Stimulated activated CD4-positive, alpha-beta T cell treated with anti-CD3 and anti-CD28 coated beads, Interleukin-4, amount 100 ng/mL, for 24 hours (primary cell): ENCODE results near the gene MACROD1.

Experiments
- DNase-seq: peaks from one replicate; pipeline ENCODE4 v3.0.0-alpha.2; 2020

Gene MACROD1

GRCh38 chr11:64008283-64008913 lies 157.5 kb downstream of the MACROD1 start:
- DNase-seq = no peak

DNA sequence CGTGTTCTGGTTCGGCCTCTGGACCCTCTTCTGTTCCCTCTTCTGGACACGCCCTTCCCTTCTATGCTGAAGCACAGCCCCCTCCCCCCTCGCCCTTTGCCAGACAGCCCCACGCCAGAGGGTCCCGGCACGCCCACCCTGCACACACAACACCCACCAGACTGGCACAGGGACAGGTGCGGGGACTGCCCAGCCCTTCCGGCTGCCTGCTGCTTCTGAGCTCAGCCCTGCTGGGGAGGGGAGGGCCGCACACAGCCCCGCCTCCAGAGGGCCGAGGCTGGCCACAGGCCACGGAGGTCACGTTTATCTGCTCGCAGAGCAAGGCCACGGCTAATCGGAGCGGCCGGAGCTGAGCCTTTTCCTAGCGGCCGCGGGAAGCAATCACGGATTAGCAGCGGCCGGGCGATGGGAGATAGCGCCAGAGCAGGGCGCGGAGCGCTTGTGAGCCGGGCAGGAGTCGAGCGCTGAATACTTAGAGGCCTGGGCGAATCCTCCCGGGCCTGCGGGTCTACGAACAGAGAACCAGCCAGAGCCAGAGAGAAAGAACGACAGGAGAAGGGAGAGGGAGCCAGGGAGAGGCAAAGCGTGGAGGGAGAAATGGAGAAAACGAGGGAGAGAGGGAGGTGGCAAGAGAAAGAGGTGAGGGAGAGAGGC lies 158.2 kb downstream of the MACROD1 start:
- DNase-seq = no peak

DNA sequence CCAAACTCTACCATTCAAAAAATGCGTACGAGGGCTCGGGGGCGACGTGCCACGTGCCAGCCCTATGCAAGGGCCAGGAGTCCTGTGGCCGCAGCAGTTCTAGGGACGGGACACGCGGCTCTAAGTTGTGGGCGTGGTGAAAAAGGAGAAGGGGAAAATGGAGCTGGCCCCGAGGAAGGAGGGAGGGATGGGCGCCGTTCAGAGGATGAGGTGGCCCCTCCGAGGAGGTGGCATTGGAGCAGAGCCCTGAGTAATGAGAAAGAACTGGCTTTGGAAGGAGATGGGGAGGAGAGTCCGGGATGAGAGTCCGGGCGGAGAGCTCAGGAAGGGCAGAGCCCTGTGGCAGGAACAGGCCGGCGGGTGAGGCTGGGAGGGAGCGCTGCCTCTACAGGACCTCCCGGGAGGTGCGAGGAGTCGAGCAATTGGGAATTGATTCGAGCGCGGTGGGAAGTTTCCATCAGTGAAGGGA lies 158.7 kb downstream of the MACROD1 start:
- DNase-seq = no peak

DNA sequence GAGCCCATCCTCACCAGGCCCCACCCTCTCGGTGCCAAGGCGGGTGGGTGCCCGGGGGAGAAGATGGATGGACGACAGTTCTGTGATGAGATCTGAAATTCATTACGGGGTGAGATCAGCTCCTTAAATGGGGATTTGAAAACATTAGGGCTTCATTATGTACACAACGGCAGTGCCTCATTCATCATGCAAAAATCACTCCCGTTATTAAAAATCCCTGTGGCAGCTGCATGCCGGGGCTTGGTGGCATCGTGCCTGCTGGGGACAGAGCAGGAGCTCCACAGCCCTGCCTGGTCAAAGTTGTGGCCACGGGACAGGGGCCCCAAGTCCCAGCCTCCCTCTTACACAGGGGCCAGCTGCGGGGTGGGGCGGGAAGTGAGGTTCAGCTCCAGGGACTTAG lies 159.5 kb downstream of the MACROD1 start:
- DNase-seq = no peak

- no peak for DNase-seq
Measured at GRCh38 chr11:64005691-64006090, 160.2 kb downstream of the MACROD1 start.

DNA sequence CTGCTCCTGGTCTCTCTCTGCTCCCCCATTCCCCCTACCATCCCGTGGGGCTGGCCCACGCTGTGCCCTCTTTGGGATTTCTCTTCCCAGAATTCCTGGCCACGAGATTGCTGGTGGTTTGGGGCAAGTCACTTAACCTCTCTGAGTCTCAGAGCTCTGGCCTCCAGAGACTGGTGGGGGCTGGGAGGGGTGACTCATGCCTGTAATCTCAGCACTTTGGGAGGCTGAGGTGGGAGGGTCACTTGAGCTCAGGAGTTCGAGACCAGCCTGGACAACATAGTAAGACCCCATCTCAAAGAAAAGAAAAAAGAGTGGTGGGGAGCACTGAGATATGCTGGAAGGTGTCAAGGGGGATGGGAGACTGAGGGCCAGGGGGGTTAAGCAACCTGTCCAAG lies 161.3 kb downstream of the MACROD1 start:
- DNase-seq = no peak

DNA sequence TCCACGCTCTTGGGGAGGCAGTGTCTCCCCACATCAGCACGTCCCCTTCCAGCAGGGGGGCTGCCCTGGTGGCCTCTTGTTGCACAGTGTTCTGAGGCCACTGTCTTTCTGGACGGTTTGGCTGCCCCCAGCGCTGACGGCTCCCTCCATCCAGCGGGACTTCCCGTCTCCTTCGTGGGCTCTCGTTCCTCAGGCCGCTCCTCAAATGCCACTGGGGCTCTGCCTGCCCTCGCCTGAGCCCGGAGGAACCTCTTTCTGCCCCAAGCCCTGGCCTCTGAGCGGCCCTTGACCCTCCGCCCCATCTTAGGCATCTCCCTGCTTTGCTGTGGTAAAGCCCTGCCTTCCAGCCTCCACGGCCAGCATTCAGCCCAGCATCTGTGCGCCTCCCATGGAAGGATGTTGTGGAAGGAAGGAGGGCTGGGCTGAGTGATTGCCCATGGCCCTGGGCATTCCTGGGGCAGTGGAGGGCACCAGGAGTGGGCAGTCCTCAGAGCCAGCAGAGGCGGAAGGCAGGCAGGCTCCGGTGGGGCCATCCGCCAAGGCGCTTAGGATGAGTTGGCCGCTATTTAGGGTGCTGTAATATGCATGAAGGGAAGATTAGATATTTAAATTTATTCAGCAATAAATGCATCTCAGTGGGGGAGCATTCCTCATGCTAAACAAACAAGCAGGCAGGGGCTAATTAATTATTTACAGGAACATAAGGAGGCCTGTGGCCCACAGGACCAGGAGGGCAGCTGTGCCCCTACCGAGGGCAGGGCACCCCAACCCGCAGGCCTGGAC lies 161.9 kb downstream of the MACROD1 start:
- DNase-seq = no peak

DNA sequence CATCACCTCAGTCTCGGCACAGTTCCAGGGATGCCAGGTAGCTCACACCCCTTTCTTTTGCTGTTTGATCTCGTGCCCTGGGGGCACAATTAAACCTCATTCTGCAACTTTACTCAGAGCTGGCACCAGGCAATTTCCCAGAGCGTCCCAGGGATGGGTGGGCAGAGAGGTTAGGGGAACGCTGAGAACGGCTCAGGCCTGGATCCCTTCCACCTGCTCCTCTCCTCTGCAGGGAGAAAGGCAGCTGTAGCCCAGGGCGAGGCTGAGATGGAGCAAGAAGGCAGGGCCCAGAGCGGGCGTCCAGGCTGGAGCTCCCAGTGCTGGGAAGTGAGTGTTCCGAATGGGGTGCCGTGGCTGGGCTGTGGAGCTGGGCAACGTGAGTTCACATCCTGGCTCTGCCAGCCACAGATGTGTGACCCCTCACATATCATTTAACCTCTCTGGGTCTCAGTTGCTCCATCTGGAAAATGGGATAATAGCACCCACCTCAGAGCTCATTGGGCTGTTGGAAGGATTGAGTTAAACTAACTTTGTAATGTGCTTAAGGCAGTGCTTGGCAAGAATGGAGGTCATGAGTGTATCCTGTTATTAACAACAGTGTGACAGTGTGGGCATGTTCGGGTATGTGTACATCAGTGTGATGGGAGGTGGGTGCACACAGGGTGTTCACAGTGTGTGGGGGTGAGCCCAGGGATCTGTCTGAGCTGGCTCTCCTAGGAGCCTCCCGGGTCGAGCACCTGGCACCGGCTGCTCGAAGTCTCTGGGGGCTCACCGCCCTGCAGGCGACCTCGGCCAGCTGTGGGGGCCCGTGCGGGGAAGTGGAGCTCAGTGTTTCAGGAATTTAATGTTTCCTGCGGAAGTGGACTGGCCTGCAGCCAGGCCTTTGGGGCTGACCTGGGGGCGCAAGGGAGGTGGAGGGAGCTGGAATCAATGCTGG lies 164.2 kb downstream of the MACROD1 start:
- DNase-seq = no peak

GRCh38 chr11:64000740-64001483 lies 165.0 kb downstream of the MACROD1 start:
- no peak for DNase-seq

- DNase-seq = peak; percentile 69
Measured at GRCh38 chr11:64000026-64000739, 165.7 kb downstream of the MACROD1 start.

DNA sequence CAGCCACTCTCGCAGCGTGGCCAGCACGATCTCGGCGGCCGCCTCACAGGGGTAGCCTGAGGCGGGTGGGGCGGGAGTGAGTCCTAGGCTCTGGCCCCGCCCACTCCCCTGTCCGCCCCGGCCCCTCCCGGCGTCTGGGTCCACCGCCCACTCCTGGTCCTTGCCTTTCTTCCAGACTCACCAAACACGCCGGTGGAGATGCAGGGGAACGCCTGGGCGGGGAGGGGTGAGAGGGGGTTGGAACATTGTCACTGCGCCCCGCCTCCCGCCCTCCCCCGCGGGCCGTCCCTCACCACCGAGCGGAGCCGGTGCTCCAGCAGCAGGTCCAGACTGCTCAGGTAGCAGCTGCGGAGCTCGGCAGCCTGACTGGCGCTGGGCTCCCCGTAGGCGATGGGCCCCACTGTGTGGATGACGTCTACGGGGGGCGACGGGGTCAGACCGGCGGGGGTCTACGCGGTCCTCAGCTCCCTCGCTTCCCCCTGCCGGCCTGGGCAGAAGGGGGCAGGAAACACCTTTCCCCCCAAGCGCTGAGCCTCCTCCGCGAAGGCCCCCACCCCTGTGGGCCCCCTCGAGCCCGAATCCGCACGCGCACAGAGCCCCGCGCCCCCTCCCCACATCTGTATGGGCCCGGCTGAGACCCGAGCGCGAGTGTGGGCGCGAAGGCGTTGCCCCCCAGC lies 166.4 kb downstream of the MACROD1 start:
- DNase-seq = peak; percentile 67

- no peak for DNase-seq
Measured at GRCh38 chr11:63998558-63999348, 167.2 kb downstream of the MACROD1 start.

DNA sequence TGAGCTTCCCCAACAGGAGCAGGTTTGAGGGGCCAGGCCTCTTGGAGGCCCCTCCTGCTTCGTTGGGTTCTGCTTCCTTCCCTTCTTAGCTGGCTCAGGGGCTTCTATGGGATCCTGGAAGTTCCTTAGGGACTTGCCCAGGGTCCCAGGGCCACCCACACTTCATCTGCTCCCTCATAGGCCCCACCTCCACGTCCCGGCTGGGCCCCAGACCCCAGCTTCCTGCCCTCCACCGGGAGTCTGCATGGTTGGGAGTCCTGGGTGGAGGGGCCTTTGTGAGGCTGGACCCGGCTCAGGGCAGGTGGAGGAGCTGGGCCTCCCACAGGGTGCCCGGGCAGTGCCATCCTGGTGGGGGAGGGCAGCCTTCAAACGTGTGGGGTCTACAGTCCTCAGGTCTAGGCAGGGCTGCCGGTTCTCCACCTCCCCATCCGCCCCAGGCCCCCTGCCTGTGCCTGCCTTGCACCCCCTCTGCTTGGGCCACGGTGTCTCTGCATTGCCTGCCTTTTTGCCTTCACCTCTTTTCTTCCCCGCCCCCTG lies 168.0 kb downstream of the MACROD1 start:
- DNase-seq = no peak

DNA sequence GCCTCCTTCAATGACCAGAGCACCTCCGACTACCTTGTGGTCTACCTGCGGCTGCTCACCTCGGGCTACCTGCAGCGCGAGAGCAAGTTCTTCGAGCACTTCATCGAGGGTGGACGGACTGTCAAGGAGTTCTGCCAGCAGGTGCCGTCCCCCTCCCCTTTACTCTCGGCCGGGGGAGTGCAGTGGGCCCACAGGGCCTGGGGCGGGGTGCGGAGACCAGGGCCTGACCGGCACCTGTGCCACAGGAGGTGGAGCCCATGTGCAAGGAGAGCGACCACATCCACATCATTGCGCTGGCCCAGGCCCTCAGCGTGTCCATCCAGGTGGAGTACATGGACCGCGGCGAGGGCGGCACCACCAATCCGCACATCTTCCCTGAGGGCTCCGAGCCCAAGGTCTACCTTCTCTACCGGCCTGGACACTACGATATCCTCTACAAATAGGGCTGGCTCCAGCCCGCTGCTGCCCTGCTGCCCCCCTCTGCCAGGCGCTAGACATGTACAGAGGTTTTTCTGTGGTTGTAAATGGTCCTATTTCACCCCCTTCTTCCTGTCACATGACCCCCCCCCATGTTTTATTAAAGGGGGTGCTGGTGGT lies 168.7 kb downstream of the MACROD1 start:
- DNase-seq = no peak

- DNase-seq = no peak
Measured at GRCh38 chr11:63996512-63996911, 169.4 kb downstream of the MACROD1 start.

DNA sequence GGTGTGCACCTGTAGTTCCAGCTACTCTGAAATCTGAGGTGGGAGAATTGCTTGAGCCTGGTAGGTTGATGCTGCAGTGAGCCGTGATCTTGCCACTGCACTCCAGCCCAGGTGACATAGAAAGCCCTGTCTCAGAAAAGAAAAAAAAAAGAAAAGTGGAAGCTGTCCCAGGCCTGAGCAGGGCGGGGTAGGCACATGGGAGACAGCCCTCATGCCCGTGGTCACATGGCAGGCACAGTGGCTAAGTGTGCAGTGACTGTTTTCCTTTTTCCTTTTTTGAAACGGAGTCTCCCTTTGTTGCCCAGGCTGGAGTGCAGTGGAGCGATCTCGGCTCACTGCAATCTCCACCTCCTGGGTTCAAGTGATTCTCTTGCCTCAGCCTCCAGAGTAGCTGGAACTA lies 171.9 kb downstream of the MACROD1 start:
- DNase-seq = no peak

GRCh38 chr11:63993100-63993499 lies 172.8 kb downstream of the MACROD1 start:
- DNase-seq = no peak

GRCh38 chr11:63991558-63991957 lies 174.4 kb downstream of the MACROD1 start:
- DNase-seq = no peak

- no peak for DNase-seq
Measured at GRCh38 chr11:63986932-63987513, 178.9 kb downstream of the MACROD1 start.
